GM19452 (cell line): Measurements from ENCODE around the gene LRRC42.
"Not testable (repeated sequence)": the region's sequence is repeated elsewhere in the genome, so short reads cannot be mapped to it uniquely, and the experiment has no call there.

ENCODE experiments used
- ATAC-seq: cut with Tn5 transposase; IDR thresholded peaks from one replicate; pipeline ENCODE4 v1.9.1; 2021; ENCODE audit not compliant: unreplicated experiment

Gene LRRC42

GRCh38 chr1:53967409-53968124 lies 21.4 kb downstream of the LRRC42 start:
- ATAC-seq, result no peak

DNA sequence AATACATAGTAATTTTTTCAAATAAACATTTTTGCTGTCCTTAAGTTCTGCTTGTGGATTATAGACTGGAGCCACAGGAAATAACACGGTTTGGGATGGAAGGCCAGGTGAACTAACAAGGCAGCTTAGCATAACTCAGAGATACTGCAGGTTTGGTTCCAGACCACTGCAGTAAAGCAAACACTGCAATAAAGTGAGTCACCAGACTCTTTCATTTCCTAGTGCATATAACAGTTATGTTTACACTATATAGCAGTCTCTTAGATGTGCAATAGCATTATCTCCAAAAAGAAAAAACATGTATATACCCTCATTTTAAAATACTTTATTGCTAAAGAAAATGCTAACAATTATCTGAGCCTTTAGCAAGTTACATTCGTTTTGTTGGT lies 22.0 kb downstream of the LRRC42 start:
- no peak for ATAC-seq

DNA sequence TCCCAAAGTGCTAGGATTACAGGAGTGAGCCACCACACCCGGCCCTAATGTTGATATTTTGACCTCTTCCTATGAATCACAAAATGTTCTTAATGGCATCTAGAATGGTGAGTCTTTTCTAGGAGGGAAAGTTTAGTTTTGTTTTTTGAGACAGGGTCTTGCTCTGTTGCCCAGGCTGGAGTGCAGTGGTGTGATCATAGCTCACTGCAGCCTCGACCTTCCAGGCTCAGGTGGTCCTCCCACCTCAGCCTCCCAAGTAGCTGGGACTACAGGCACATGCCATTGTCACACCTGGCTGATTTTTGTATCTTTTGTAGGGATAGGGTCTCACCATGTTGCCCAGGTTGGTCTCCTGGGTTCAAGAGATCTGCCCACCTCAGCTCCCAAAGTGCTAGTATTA lies 23.2 kb downstream of the LRRC42 start:
- ATAC-seq, result not testable (repeated sequence)

DNA sequence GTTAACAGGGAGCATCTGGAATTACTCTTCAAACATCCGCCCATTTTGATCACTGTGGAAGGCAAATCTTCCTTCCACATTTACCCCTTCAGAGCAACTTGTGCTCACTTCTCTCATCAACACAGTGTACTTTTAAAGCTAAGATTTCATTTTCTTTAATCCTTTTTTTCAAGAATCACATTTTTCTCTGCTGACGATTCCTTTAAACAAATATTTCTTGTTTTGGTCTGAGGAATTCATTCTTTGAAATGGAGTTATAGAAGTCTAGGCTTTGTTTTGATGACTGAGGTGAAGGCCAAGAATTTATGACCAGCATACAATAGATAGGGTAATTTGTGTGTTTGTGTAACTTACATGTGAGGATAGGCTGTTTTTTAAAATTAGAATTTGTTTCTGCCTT lies 25.6 kb downstream of the LRRC42 start:
- no peak for ATAC-seq

DNA sequence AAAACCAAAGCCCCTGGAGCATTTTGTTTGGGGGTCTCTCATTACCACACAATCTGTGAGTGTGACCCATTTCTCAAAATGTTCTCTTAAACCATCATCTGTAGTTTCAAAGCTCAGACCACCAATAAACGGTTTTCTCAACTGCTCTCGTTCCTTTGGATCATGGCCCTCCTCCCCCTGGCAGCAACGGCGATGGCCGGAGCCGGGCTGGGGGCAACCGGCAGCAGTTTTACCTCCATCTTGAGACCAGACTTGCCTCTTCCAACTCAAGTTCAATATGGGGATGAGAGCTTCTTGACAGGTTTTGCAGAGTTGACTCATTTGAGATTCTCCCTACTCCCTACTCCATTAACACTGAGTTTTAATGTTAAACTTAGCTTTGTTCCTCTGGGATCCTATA lies 29.7 kb downstream of the LRRC42 start:
- no peak for ATAC-seq

GRCh38 chr1:53979712-53980450 lies 33.7 kb downstream of the LRRC42 start:
- no peak for ATAC-seq

- ATAC-seq, result no peak
These were observed 35.1 kb downstream of the LRRC42 start for GRCh38 chr1:53981220-53981619.

DNA sequence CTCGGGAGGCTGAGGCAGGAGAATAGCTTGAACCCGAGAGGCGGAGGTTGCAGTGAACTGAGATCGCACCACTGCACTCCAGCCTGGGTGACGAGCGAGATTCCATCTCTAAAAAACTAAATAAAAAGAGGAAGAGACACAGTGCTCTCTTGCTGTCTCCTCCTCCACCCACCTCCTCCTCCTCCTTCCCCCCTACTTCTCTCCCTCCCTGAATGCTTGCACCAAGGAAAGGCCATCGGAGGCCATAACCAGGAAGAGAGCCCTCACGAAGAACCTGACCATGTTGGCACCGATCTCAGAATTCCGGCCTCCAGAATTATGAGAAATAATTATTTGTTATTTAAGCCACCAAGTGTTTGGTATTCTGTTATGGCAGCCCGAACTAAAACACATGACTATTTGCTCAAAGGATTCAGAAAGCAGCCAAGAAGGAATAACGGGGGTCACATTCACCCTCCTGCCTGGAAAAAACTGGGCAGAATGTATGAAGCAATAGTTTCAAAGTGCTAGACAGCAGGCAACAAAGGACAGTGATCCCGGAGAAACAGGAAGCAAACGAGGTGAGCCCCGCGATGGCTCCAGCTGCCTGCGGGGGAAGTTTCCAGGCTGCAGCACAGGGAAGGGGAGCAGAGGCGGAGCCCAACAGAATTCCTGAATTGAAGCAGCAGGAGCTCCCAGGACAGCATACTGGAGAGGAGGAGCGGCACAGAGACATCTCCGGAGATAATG lies 36.0 kb downstream of the LRRC42 start:
- no peak for ATAC-seq

DNA sequence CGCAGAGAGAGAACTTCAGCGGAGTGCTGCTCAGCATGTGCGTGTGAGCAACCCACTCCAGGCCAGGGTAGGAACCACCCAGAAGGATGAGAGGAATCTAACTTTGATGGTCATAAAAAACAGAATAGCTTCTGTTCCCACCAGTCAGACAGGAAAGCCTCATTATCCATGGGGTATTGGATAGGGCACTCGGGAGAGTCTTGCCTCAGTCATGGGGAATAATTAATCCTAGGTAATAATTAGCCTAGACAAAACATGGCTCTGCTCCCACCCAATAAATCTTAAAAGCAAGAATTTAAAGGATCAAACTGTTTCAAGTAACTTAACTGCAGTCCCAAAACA lies 36.6 kb downstream of the LRRC42 start:
- no peak for ATAC-seq

- ATAC-seq, result no peak
These were observed 38.6 kb downstream of the LRRC42 start for GRCh38 chr1:53984726-53985125.

DNA sequence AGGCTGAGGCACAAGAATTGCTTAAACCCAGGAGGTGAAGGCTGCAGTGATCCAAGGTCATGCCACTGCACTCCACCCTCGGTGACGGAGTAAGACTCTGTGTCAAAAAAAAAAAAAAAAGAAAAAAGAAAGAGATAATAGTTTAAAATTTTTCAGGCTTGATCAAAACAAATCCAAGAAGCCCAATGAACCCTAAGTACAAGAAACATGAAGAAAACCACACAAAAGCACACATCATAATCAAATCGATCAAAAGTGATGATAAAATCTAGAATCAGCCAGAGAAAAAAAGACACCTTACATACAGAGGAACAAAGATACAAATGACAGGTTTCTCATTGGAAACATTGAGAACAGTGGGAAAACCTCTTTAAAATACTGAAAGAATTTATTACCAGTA lies 40.3 kb downstream of the LRRC42 start:
- ATAC-seq, result no peak

- ATAC-seq, result no peak
These were observed 41.7 kb downstream of the LRRC42 start for GRCh38 chr1:53987880-53988279.

DNA sequence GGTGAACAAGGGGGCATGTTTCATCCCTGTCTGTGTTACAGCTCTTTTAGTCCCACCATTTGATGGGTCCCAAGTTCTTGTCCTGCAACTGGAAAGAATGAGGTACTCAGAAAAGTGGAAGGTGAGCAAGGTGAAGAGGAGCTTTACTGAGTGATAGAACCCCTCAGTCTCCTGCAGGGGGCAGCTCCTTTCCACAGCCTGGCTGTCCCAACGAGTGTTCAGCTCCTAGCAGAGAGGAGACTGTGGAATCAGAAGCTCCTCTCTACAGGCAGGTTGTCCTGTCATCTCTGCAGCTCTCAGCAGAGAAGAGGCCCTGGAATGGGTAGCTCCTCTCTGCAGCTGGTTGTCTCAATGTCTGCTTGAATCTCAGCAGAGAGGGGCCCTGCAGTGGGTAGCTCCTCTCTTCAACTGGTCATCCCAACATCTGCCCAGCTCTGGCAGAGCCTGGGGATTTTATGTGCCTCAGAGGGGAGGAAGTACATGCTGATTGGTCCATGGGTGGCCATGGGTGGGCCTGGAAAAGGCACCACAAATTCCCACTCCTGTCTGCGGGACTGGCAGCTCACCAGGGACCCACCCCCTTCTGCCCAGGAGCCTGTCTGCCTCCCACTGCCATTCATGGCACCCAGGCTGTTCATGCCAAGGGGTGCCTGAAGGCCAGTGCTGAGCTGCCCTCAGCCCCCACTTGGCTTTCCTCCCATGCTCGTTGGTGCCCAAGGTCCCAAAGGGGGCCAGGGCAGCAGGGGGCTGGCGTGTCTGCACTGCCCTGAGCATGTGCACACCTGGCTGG lies 46.1 kb downstream of the LRRC42 start:
- no peak for ATAC-seq

GRCh38 chr1:53994516-53994915 lies 48.4 kb downstream of the LRRC42 start:
- not testable (repeated sequence) for ATAC-seq

DNA sequence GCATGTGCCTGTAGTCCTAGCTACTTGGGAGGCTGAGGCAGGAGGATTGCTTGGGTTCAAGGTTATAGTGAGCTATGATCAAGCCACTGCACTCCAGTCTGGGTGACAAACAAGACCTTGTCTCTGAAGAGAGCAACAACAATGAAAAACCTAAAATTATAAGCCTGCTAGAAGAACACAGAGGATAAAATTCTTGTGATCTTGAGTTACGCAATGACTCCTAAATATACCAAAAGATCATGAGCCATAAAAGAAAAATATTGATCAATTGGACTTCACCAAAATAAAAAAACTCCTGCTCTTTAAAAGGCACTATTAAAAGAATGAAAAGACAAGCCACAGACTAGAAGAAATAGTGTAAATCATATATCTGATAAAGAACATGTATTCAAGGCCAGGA lies 49.5 kb downstream of the LRRC42 start:
- ATAC-seq, result no peak

DNA sequence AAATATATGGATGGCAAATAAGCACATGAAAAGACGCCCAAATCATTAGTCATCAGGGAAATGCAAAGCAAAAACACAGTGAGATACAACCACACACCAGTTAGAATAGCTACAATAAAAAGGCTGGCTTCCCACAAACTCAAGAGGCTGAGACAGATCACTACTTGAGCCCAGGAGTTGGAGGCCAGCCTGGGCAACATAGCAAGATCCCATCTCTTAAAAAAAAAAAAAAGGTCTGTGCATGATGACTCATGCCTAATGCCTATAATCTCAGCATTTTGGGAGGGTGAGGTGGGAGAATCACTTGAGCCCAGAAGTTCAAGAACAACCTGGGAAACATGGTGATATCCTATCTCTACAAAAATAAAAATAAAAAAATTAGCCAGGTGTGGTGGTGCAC lies 52.1 kb downstream of the LRRC42 start:
- ATAC-seq, result no peak

DNA sequence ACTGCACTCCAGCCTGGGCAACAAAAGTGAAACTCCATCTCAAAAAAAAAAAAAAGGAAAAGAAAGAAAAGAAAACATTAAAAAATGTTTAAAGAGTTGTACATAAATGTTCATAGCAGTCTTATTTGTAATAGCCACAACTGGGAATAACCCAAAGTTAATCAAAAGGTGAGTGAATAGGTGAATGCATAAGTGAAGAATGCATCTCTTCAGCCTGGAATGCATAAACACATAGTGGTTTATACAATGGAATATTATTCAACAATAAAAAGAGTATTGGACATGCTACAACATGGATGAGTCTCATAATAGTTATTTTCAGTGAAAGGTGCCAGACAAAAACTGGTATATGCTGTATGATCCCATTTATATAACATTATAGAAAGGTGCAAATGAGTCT lies 53.8 kb downstream of the LRRC42 start:
- no peak for ATAC-seq

GRCh38 chr1:54001591-54001990 lies 55.4 kb downstream of the LRRC42 start:
- ATAC-seq, result no peak

DNA sequence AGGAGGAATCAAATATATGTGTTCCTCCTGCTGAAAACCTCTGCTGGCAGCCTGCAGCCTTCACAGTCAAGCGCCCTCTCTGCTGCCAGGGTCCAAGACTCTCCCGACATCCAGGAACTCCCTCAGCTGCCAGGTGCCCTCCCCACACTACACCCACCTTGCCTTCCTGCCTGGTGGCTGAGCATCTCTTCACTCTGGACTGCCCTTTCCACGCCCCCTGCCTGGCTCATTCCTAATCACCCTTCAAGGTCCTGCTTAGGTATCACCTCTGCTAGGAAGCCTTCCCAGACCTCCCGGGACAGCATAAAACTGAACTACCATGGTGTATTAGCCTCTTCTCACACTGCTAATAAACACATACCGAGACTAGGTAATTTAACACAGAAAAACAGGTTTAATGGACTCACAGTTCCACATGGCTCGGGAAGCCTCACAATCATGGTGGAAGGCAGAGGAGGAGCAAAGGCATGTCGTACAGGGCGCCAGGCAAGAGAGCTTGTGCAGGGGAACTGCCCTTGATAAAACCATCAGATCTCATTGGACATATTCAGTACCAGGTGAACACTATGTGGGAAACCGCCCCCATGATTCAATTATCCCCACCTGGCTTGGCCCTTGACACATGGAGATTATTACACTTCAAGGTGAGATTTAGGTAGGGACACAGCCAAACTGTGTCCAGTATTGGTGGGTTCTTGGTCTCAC lies 56.5 kb downstream of the LRRC42 start:
- ATAC-seq, result no peak

DNA sequence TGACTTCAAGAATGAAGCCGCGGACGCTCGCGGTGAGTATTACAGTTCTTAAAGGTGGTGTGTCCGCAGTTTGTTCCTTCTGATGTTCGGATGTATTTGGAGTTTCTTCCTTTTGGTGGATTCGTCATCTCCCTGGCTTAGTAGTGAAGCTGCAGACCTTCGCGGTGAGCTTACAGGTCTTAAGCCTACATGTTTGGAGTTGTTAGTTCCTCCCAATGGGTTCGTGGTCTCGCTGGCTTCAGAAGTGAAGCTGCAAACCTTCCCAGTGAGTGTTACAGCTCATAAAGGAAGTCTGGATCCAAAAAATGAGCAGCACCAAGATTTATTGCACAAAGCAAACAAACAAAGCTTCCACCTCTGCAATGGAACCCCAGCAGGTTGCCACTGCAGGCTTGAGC lies 57.1 kb downstream of the LRRC42 start:
- ATAC-seq, result no peak
